Left ventricle myocardium superior (tissue), 1 donor: ENCODE data around the gene BCL6B. TPM values are rescaled to one million over a fixed set of nuclear protein-coding genes. Genes with fewer than 3 reads are reported as not detected.
"Not testable (repeated sequence)": the region's sequence is repeated elsewhere in the genome, so short reads cannot be mapped to it uniquely, and the experiment has no call there.

Source experiments
- ATAC-seq: fragments of 200-7000 bp; cut with Tn5 transposase; one replicate; pipeline ENCODE4 v1.9.1; 2020; ENCODE audit warnings: mild to moderate bottlenecking, moderate library complexity
- DNase-seq: peaks from one replicate; pipeline ENCODE4 v3.0.0-alpha.2; 2020
- intact Hi-C: fragments of 100-400 bp; cut with micrococcal nuclease; formaldehyde crosslinking; loops from one replicate; pipeline ENCODE4 v1.11.0; 2022
- total RNA-seq: library from RNA; stranded (reverse); fragmentation: NEBNext Ultra II Directional; extraction: Animal tissue kit (Norgen Biotek cat#: 25700); gene quantifications from one replicate; pipeline ENCODE4 v1.2.1, GENCODE V29; 2021
- donor health status: DM: no; HTN: yes; CAD: no; lungs with severe emphysema.

The BCL6B gene
- total RNA-seq, 1 donor from 2014 or later = 13.1 TPM

GRCh38 chr17:7046127-7046724 is 23.4 kb downstream of the BCL6B start:
- intact Hi-C loops = loop anchor here (5.0 kb wide), 1 partner anchor 91 kb away; no protein-coding TSS in a partner anchor
- DNase-seq (no peak), ATAC-seq (peak; percentile 3)

GRCh38 chr17:7046725-7047397 is 24.0 kb downstream of the BCL6B start:
- DNase-seq = peak; percentile 38
- intact Hi-C loops = loop anchor here (5.0 kb wide), 1 partner anchor 90 kb away; no protein-coding TSS in a partner anchor
- ATAC-seq = not testable (repeated sequence)

DNA sequence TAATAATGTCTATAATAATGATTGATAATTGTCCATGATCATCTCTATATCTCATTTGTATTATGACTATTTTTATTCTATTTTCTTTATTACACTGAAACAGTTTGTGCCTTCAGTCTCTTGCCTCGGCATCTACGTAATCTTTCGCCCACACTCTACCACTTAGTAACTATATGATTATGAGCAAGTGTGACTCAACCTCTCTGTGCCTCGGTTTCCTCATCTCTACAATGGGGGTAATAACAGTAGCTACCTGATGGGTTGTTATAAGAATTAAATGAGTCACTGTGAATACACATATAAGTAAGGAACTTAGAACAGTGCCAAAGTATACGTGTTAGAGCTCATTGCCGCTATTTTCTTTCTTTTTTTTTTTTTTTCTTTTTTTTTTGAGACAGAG is 24.7 kb downstream of the BCL6B start:
- intact Hi-C loops = loop anchor here (5.0 kb wide), 1 partner anchor 90 kb away; no protein-coding TSS in a partner anchor
- no peak for DNase-seq
- no peak for ATAC-seq

DNA sequence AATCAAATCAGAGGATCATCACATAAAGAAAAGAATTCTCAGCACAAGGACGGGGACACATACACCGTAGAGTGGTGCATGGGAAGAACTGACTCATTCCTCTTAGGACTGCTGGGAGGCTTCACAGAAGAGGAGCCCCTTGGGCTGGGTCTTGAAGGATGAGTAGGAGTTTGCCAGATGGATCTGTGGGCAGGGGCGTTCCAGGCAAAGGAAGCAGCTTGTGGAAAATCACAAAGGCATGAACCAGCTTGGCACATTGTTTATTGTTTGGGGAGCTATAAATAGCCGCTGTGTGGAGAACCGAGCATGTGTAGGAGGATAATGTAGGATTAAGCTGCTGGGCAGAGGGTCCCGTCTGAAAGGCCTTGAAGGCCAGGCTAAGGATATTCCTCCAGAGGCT is 26.1 kb downstream of the BCL6B start:
- intact Hi-C loops = loop anchor here (5.0 kb wide), 1 partner anchor 88 kb away; no protein-coding TSS in a partner anchor
- ATAC-seq (no peak), DNase-seq (no peak)

DNA sequence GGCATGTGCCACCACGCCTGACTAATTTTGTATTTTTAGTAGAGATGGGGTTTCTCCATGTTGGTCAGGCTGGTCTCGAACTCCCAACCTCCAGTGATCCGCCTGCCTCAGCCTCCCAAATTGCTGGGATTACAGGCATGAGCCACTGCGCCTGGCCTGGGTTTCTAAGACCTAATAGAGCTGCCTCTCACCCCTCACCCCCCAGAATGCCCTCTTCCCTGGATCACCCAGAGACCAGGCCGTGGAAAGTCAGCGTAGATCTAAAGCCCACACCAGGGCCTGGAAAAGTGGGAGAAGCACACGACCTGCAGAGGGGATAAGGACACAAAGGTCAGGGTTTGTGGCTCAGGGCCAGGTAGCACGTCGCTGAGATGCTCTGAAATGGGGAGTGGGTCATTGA is 27.7 kb downstream of the BCL6B start:
- ATAC-seq, DNase-seq, intact Hi-C loops: not testable (repeated sequence)

- no peak for ATAC-seq
- DNase-seq = no peak
- intact Hi-C loops = no loop called here
Measured at GRCh38 chr17:7056386-7056785, 33.5 kb downstream of the BCL6B start.

DNA sequence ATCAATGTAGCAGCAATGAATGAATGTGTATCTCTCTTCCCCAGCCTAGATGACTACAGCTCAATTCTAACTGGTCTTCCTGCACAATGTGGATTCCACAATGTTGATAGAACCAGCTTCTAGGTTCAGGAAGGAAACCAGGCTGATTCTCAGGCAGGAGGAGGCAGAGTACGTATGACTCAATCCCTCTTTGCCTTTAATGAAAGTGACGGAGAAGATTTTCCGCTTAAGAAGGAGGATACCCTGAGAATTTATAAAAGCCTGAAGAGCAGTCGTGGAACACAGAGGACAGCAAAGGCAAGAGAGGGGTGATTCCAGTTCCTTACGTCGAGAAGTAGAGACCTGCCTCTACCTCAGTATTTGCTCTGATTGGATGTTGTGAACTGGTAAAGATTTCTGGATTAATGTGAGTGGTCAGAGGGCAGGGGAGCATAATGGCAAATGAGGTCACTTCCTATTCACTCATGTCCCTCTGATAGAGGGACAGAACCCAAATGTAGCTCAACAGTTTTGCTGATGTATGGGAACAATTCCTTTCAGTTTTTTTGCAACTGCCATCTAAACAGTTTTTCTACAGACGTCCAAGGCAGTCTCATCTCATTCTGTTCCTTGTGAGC is 36.1 kb downstream of the BCL6B start:
- intact Hi-C loops = no loop called here
- ATAC-seq = no peak
- no peak for DNase-seq

GRCh38 chr17:7060165-7060891 is 37.5 kb downstream of the BCL6B start:
- ATAC-seq = no peak
- DNase-seq = no peak
- intact Hi-C loops = no loop called here

DNA sequence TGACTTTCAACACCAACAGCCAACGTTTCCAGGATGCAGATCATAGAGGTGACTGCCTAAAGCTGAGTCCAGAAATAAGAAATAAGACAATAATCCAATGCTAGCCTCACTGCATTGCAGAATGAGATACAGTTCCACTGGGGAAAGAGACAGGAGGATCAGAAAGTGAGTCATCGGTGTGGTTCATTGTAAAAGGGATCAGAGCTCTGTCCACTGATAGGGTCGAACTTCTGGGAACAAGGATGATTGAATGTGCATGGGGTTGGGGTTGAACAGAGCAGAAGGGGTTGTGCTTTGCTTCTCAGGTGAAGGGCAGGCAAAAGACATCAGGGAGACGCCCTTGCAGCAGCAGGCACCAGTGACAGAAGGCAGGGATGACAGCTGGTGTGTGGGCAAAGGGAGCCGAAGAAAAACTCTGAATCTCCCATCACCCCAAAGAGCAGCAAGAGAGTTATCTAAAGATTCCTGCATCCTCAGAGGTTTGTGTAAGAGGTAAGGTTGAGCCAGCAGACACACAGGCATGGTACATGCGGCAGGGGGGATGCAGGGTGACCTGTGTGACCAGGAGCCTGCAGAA is 40.8 kb downstream of the BCL6B start:
- ATAC-seq (no peak), DNase-seq (no peak)
- intact Hi-C loops = no loop called here

GRCh38 chr17:7064261-7064660 is 41.4 kb downstream of the BCL6B start:
- peak; percentile 24 for ATAC-seq
- DNase-seq = no peak

GRCh38 chr17:7067198-7067597 is 44.3 kb downstream of the BCL6B start:
- ATAC-seq (no peak), DNase-seq (no peak)
- intact Hi-C loops = no loop called here

More at GRCh38 chr17:7064261-7064660, 41.4 kb downstream of the BCL6B start:
- intact Hi-C loops = no loop called here

DNA sequence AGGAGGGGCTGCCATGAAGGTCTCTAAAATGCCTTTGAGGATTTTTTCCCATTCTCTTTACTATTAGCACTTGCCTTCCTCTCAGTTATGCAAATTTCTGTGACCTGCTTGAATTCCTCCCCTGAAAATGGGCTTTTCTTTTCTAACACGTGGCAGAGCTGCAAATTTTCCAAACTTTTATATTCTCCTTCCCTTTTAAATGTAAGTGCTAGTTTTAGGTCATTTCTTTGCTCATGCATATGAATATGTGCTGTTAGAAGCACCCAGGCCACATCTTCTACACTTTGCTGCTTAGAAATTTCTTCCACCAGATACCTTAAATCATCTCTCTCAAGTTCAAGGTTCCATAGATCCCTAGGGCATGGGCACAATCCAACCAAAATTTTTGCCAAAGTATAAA is 45.4 kb downstream of the BCL6B start:
- ATAC-seq (no peak), DNase-seq (no peak)
- intact Hi-C loops = no loop called here

DNA sequence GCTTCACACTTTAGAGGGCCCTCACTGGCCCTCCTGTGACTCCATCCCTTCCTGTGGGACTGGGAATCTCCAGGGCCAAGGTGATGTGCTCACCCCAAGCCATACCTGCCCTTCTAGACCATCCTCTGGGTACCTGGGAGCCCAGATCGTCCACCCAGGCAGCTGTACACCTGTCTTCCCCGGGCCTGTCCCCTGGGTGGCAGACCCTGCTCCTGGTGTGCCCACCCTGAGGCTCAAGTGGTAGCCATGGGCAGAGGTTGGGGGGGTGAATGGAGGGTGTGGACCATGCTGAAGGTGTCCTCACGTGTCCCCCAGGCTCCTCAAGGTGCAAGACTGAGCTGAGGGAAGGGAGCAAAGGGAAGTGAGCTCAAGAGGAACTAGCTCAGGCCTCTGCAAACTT is 47.9 kb downstream of the BCL6B start:
- no peak for DNase-seq
- no peak for ATAC-seq
- intact Hi-C loops = no loop called here

DNA sequence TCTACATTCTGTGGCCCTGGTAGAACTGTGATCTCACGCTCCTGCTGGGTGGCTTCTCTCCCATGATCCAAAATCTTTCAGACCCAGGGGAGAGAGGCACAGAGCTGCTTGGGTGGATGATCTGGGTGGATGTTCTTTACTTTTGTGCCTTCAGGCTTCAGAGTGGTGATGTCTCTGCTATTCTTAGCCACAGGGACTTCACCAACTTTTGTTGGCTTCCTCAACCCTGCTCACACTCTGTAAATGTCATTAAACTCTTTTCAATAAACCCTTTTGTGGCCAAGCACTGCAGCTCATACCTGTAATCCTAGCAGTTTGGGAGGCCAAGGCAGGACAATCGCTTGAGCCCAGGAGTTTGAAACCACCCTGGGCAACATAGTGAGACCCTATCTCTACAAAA is 49.6 kb downstream of the BCL6B start:
- no peak for ATAC-seq
- no peak for DNase-seq
- intact Hi-C loops = no loop called here

DNA sequence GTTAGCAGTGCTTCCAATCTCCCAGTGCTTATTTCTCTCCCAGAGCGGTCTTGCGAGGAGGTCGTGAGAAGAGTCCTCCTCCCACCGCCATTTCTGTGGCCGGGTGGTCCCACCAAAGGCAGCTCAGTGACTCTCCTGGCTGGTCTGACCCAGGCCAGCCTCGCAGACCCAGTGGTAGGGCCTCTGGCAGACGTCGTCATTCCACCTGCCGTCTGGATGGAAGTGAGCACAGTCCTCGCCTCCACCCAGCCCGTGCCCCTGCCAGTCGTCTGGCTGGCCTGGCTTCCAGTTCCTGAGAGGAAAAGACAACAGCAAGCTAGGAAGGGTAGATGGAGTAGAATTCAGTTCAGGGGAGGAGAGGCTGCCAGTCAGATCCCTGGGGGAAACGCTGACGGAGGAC is 52.1 kb downstream of the BCL6B start:
- ATAC-seq = no peak
- intact Hi-C loops = no loop called here
- DNase-seq = no peak

- intact Hi-C loops = no loop called here
- no peak for DNase-seq
- ATAC-seq = no peak
Measured at GRCh38 chr17:7077911-7078546, 55.2 kb downstream of the BCL6B start.

DNA sequence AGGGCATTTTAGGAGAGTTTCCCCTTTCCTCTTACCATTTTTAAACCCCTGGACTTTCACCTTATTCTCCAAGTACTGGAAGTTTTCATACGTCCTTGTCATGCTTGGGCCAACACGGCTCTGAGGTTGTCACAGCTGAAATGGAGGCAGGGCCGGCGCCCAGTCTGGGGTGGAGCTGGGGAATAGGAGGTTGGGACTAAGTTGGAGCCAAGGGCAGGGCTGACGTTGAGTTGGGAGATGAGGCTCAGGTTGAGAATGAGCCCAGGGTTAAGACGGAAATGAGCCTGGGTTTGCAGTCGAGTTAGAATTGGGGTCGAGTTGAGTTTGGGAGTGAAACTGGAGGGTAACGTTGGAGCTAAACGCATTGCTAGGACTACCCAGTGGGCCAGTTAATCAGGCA is 55.9 kb downstream of the BCL6B start:
- DNase-seq (no peak), ATAC-seq (no peak)
- intact Hi-C loops = no loop called here
